Stimulated activated memory B cell treated with anti-CD40 and anti-IgM and Interleukin-4, amounts not matched to agents 10 μg/mL and 1 μg/mL and 100 μg/mL, for 72 hours (primary cell): ENCODE measurements around the gene CTBP2.

Experiments used
- ATAC-seq: fragments of 150-1000 bp; cut with Tn5 transposase; 2 replicates; pipeline ENCODE4 v1.10.0; 2021
- H3K27ac Mint-ChIP-seq: one replicate; pipeline ENCODE4 v1.8.0; 2022; ENCODE audit warnings: mild to moderate bottlenecking, mixed read lengths
- H3K27me3 Mint-ChIP-seq: one replicate; pipeline ENCODE4 v1.8.0; 2022; ENCODE audit warnings: mixed read lengths
- H3K36me3 Mint-ChIP-seq: one replicate; pipeline ENCODE4 v1.8.0; 2022; ENCODE audit warnings: mixed read lengths
- H3K4me1 Mint-ChIP-seq: one replicate; pipeline ENCODE4 v1.8.0; 2022; ENCODE audit warnings: mixed read lengths
- H3K4me3 Mint-ChIP-seq: one replicate; pipeline ENCODE4 v1.8.0; 2022; ENCODE audit warnings: mild to moderate bottlenecking, moderate library complexity, mixed read lengths
- H3K9me3 Mint-ChIP-seq: one replicate; pipeline ENCODE4 v1.8.0; 2022; ENCODE audit warnings: mixed read lengths

CTBP2 gene

GRCh38 chr10:125159932-125160855 lies at the start of gene CTBP2:
TSS of gene CTBP2 (minus strand) at chr10:125160563.
- H3K27ac Mint-ChIP-seq = no peak within 1 kb of the TSS
- H3K27me3 Mint-ChIP-seq = peaks cover 69% of the 10 kb centered on the region
- no peaks in the 10 kb centered on the region for H3K36me3 Mint-ChIP-seq
- peak within 1 kb of the TSS; percentile 71 for H3K4me3 Mint-ChIP-seq
- peaks cover 6% of the 10 kb centered on the region for H3K4me1 Mint-ChIP-seq
- no peaks in the 10 kb centered on the region for H3K9me3 Mint-ChIP-seq
- ATAC-seq = no peak

- peaks cover 12% of the 10 kb centered on the region for H3K27me3 Mint-ChIP-seq
- no peaks in the 10 kb centered on the region for H3K9me3 Mint-ChIP-seq
- no peak overlapping the region for H3K4me3 Mint-ChIP-seq
- no peaks in the 10 kb centered on the region for H3K4me1 Mint-ChIP-seq
- no peaks in the 10 kb centered on the region for H3K36me3 Mint-ChIP-seq
- no peak overlapping the region for H3K27ac Mint-ChIP-seq
- ATAC-seq = no peak
Observed at GRCh38 chr10:125209591-125210355, 49.4 kb upstream of the CTBP2 start.

- no peaks in the 10 kb centered on the region for H3K4me1 Mint-ChIP-seq
- ATAC-seq = no peak
- H3K27ac Mint-ChIP-seq = no peak overlapping the region
- no peaks in the 10 kb centered on the region for H3K36me3 Mint-ChIP-seq
- H3K4me3 Mint-ChIP-seq = no peak overlapping the region
- no peaks in the 10 kb centered on the region for H3K9me3 Mint-ChIP-seq
- peaks cover 12% of the 10 kb centered on the region for H3K27me3 Mint-ChIP-seq
Observed at GRCh38 chr10:125208854-125209565, 48.6 kb upstream of the CTBP2 start.

GRCh38 chr10:125206623-125207022 lies 46.3 kb upstream of the CTBP2 start:
- Mint-ChIP-seq H3K4me3 (no peak overlapping the region), H3K27me3 (peaks cover 12% of the 10 kb centered on the region), H3K27ac (no peak overlapping the region), H3K36me3 (no peaks in the 10 kb centered on the region), H3K4me1 (no peaks in the 10 kb centered on the region), H3K9me3 (no peaks in the 10 kb centered on the region)
- no peak for ATAC-seq

GRCh38 chr10:125205431-125205830 lies 45.1 kb upstream of the CTBP2 start:
- no peak overlapping the region for H3K4me3 Mint-ChIP-seq
- no peak for ATAC-seq
- peaks cover 17% of the 10 kb centered on the region for H3K27me3 Mint-ChIP-seq
- H3K27ac Mint-ChIP-seq = no peak overlapping the region
- H3K9me3 Mint-ChIP-seq = no peaks in the 10 kb centered on the region
- H3K36me3 Mint-ChIP-seq = no peaks in the 10 kb centered on the region
- no peaks in the 10 kb centered on the region for H3K4me1 Mint-ChIP-seq

GRCh38 chr10:125204400-125204799 lies 44.0 kb upstream of the CTBP2 start:
- Mint-ChIP-seq H3K27me3 (peaks cover 26% of the 10 kb centered on the region), H3K4me1 (no peaks in the 10 kb centered on the region), H3K36me3 (no peaks in the 10 kb centered on the region), H3K9me3 (no peaks in the 10 kb centered on the region), H3K4me3 (no peak overlapping the region), H3K27ac (no peak overlapping the region)
- no peak for ATAC-seq

- Mint-ChIP-seq H3K4me3 (no peak overlapping the region), H3K27ac (no peak overlapping the region), H3K36me3 (no peaks in the 10 kb centered on the region), H3K9me3 (no peaks in the 10 kb centered on the region), H3K4me1 (no peaks in the 10 kb centered on the region), H3K27me3 (peaks cover 27% of the 10 kb centered on the region)
- no peak for ATAC-seq
Observed at GRCh38 chr10:125203186-125203800, 42.9 kb upstream of the CTBP2 start.

GRCh38 chr10:125201791-125202622 lies 41.6 kb upstream of the CTBP2 start:
- Mint-ChIP-seq H3K4me3 (no peak overlapping the region), H3K9me3 (no peaks in the 10 kb centered on the region), H3K36me3 (no peaks in the 10 kb centered on the region), H3K27ac (no peak overlapping the region), H3K4me1 (no peaks in the 10 kb centered on the region), H3K27me3 (peaks cover 28% of the 10 kb centered on the region)
- ATAC-seq = no peak

GRCh38 chr10:125201108-125201524 lies 40.8 kb upstream of the CTBP2 start:
- peaks cover 28% of the 10 kb centered on the region for H3K27me3 Mint-ChIP-seq
- no peaks in the 10 kb centered on the region for H3K4me1 Mint-ChIP-seq
- H3K4me3 Mint-ChIP-seq = no peak overlapping the region
- no peaks in the 10 kb centered on the region for H3K9me3 Mint-ChIP-seq
- H3K36me3 Mint-ChIP-seq = no peaks in the 10 kb centered on the region
- no peak overlapping the region for H3K27ac Mint-ChIP-seq
- peak; percentile 87 for ATAC-seq

GRCh38 chr10:125200396-125200795 lies 40.0 kb upstream of the CTBP2 start:
- peaks cover 28% of the 10 kb centered on the region for H3K27me3 Mint-ChIP-seq
- H3K4me3 Mint-ChIP-seq = no peak overlapping the region
- ATAC-seq = no peak
- no peak overlapping the region for H3K27ac Mint-ChIP-seq
- H3K9me3 Mint-ChIP-seq = no peaks in the 10 kb centered on the region
- no peaks in the 10 kb centered on the region for H3K4me1 Mint-ChIP-seq
- no peaks in the 10 kb centered on the region for H3K36me3 Mint-ChIP-seq

GRCh38 chr10:125199270-125199669 lies 38.9 kb upstream of the CTBP2 start:
- ATAC-seq = no peak
- H3K27me3 Mint-ChIP-seq = peaks cover 28% of the 10 kb centered on the region
- no peaks in the 10 kb centered on the region for H3K9me3 Mint-ChIP-seq
- H3K36me3 Mint-ChIP-seq = no peaks in the 10 kb centered on the region
- no peak overlapping the region for H3K4me3 Mint-ChIP-seq
- H3K4me1 Mint-ChIP-seq = no peaks in the 10 kb centered on the region
- no peak overlapping the region for H3K27ac Mint-ChIP-seq

- Mint-ChIP-seq H3K27ac (no peak overlapping the region), H3K4me3 (no peak overlapping the region), H3K9me3 (no peaks in the 10 kb centered on the region), H3K27me3 (peaks cover 18% of the 10 kb centered on the region), H3K4me1 (no peaks in the 10 kb centered on the region), H3K36me3 (no peaks in the 10 kb centered on the region)
- ATAC-seq = no peak
Observed at GRCh38 chr10:125194814-125195213, 34.5 kb upstream of the CTBP2 start.

- Mint-ChIP-seq H3K36me3 (no peaks in the 10 kb centered on the region), H3K27ac (no peak overlapping the region), H3K27me3 (peaks cover 16% of the 10 kb centered on the region), H3K9me3 (no peaks in the 10 kb centered on the region), H3K4me3 (no peak overlapping the region), H3K4me1 (no peaks in the 10 kb centered on the region)
- ATAC-seq = no peak
Observed at GRCh38 chr10:125193306-125193877, 33.0 kb upstream of the CTBP2 start.

- Mint-ChIP-seq H3K36me3 (no peaks in the 10 kb centered on the region), H3K27ac (no peak overlapping the region), H3K4me1 (no peaks in the 10 kb centered on the region), H3K27me3 (peaks cover 19% of the 10 kb centered on the region), H3K4me3 (no peak overlapping the region), H3K9me3 (no peaks in the 10 kb centered on the region)
- no peak for ATAC-seq
Observed at GRCh38 chr10:125192620-125193019, 32.3 kb upstream of the CTBP2 start.
